Raji (cell line): ENCODE results near the gene VTCN1.

ENCODE experiments used
- POLR2A ChIP-seq: IDR thresholded peaks from 2 replicates; pipeline ENCODE4 v1.6.1; 2011; ENCODE audit warnings: low read depth, low read length, control low read depth; ENCODE audit not compliant: insufficient read depth

VTCN1 gene

GRCh38 chr1:117127795-117128194, 82.9 kb downstream of the VTCN1 start:
- TF ChIP-seq POLR2A = no peak

DNA sequence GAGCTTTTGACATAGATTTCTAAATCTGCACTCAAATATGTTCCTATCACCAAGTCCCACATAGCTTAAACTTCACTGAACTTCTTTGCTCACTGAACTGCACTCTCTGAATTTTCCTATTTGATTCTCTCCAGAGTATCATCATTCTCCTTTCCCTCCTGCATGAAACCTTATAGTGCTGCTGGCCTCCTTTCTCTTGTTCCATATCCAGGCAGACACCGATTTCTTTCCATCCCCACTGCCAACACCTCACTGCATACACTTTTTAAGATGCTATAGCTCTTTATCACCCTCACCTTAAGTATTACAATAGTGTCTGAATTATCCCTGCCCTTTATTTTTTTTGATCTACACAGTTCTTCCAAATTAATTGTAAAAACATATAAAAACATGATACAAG, 86.1 kb downstream of the VTCN1 start:
- no peak for TF ChIP-seq POLR2A

GRCh38 chr1:117123274-117123673, 87.5 kb downstream of the VTCN1 start:
- TF ChIP-seq POLR2A = no peak

- TF ChIP-seq POLR2A = no peak
Measured at GRCh38 chr1:117122330-117123025, 88.2 kb downstream of the VTCN1 start.

- no peak for TF ChIP-seq POLR2A
Measured at GRCh38 chr1:117121589-117122329, 89.0 kb downstream of the VTCN1 start, which contains the start of gene TRIM45. Gene TRIM45, minus strand, starts transcription at chr1:117121749. Its CDS starts 548 bp downstream, at chr1:117121201.

DNA sequence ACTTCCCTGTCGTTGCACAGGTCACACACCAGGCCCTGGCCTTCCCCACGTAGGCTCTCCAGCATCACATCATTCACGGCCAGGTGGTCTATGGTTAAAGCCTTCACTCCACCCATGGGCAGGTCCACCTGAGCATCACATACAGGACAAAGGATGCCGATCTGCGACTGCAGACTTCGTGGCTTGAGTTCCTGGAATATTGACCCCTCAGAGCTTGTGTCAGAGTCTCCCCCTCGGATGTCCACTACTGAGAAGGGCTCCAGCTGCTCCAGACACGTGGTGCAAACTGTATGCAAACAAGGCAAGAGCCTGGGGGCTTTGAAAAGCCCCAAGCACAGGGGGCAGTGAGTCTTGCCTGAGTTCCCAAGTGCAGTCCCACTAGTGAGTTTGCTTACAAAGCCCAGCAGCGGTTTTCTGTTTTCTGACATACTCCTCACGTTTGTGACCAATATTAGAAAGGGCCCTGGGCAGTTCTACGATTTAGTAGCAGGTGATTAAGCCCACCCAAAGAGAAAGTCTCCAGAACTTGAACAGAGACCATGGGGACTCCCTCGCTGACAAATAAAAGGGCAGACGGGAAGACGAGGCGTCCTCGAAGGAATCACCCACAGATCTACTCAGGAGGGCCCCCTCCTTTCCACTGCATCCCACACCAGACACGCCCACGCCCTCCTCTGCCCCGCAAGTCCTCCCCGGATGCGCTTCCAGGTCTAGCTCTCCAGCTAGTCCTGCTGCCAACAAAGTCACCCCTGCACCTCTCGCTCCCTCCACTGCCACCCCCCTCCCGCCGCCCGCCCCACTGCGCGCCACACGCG, 89.7 kb downstream of the VTCN1 start:
- no peak for TF ChIP-seq POLR2A

DNA sequence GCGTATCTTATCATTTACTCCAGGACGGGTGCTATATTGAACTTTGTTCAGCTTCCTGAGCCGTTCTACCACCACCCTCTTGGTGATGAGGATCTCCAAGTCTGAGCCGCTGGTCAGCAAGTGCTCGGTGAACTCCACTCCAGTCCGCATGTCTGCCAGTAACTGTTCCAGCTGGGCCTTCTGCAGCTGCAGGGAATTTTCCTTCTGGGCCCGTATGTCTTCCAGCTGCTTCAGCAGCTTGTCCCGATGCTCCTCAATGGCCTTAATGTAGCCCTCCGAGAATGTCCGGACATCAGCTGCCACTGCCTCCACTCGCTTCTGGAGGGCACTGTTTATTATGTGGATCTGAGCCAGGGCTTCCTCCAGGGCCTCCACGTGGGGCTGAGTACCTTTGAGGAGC, 92.6 kb downstream of the VTCN1 start:
- TF ChIP-seq POLR2A = no peak

GRCh38 chr1:117117697-117118096, 93.0 kb downstream of the VTCN1 start:
- TF ChIP-seq POLR2A = no peak

DNA sequence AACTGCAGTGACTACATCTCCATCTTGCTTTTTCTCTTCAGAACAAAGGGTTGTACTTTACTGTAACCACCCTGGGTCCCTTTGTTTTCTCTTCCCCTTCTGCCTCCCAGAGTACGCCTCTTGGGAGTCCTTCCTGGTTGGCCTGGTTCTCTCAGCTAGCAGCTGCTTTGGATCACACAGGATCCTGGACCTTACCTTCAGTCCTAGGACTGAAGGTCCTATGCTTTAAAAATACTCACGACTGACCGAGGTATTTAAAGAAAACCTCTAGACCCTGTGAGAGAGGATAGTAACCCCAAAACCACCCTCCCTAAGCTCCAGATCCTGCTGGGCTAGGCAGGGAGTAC, 94.0 kb downstream of the VTCN1 start:
- TF ChIP-seq POLR2A = no peak

DNA sequence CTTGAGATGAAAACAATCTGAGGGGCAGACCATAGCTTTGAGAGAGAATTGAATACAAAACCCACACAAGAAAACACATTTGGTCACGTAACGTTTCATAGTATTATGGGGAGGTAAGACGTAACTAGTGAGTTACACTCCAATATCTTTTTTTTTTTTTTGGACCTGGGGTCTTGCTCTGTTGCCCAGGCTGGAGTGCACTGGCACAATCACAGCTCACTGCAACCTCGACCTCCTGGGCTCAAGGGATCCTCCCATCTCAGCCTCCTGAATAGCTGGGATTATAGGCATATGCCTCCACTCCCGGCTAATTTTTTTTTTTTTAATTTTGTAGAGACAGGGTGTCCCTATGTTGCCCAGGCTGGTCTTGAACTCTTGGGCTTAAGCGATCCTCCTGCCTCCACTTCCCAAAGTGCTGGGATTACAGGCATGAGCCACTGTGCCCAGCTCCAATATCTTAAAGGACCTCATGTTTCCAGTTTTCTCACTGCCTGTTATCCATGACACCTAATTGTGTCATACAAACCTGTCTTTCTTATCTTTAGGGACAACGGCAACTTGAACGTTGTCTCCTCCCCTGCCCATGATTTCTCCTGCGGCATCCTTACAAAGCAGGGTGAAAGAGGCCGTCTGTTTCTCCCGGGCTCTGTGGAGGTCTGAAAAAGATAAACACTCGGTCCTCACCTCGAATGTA, 94.5 kb downstream of the VTCN1 start:
- no peak for TF ChIP-seq POLR2A

- TF ChIP-seq POLR2A = no peak
Measured at GRCh38 chr1:117114877-117115276, 95.8 kb downstream of the VTCN1 start.

DNA sequence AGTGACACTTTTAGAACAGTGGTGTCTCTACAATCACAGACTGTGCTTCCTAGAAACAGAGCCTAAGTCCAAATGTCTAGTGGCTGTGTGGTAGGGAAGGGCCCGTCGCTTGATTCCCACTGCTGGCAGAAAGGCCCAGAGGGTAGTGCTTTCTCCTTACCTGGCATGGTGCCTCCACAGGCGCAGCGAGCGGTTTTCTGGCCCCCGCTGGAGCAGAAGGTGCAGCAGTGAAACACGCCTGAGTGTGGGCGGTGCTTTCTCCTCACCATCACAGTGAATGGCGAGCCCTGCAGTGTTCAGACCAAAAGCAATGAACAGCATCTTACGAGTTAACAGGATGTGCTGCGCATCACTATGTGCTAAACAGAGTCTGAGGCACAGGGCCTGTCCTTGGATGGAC, 97.5 kb downstream of the VTCN1 start:
- TF ChIP-seq POLR2A = no peak

- no peak for TF ChIP-seq POLR2A
Measured at GRCh38 chr1:117112047-117112717, 98.5 kb downstream of the VTCN1 start.

GRCh38 chr1:117110774-117111173, 100.0 kb downstream of the VTCN1 start:
- TF ChIP-seq POLR2A = no peak

GRCh38 chr1:117107364-117107763, 103.4 kb downstream of the VTCN1 start:
- TF ChIP-seq POLR2A = no peak
